Esophagus mucosa (tissue), 1 donor: ENCODE data around the gene MEAK7. TPM values are rescaled to one million over a fixed set of nuclear protein-coding genes. Genes with fewer than 3 reads are reported as not detected.

Experiments
- ATAC-seq: fragments of 200-7000 bp; cut with Tn5 transposase; one replicate; pipeline ENCODE4 v1.9.1; 2020
- total RNA-seq: library from RNA; stranded (reverse); gene quantifications from one replicate; pipeline ENCODE4 v1.2.4, GENCODE V29; 2023
- donor health status: DM: yes; HTN: yes; CAD: no.

The MEAK7 gene
- total RNA-seq, 1 donor from 2014 or later = 58.3 TPM

DNA sequence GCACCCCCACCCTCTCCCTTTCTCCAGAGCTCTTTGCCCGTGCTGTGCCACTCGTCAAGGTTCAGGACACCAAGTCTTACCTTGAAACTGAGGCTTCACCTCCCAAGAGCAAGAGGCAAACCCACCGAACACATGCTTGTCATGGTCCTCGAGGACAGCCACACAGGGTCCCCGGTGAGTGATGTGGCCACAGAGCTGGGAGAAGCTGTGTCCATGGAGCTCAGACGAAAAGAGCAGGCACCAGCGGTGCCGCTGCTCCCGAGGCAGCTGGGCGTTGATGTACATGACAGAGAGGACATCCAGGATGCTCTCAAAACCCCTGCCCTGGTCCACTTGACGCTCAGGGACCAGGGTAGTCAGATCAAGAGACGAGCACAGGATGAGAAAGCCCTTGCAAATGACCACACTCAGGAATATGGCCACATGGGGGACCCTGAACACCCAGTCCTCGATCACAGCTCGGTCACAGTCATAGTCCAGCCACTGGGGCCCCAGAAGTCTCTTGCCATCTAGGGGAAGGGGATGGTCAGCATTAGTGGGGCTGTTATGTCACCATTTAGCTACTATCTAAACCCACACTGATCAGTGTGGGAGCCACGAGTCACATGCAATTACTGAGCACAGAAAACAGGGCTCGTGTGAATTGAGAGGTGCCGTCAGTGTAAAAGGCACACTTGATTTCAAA, 17.8 kb downstream of the MEAK7 start:
- ATAC-seq = no peak

- no peak for ATAC-seq
Measured at GRCh38 chr16:84486126-84486525, 18.3 kb downstream of the MEAK7 start.

- no peak for ATAC-seq
Measured at GRCh38 chr16:84485255-84486010, 19.0 kb downstream of the MEAK7 start.

GRCh38 chr16:84484579-84485254, 19.7 kb downstream of the MEAK7 start:
- no peak for ATAC-seq

DNA sequence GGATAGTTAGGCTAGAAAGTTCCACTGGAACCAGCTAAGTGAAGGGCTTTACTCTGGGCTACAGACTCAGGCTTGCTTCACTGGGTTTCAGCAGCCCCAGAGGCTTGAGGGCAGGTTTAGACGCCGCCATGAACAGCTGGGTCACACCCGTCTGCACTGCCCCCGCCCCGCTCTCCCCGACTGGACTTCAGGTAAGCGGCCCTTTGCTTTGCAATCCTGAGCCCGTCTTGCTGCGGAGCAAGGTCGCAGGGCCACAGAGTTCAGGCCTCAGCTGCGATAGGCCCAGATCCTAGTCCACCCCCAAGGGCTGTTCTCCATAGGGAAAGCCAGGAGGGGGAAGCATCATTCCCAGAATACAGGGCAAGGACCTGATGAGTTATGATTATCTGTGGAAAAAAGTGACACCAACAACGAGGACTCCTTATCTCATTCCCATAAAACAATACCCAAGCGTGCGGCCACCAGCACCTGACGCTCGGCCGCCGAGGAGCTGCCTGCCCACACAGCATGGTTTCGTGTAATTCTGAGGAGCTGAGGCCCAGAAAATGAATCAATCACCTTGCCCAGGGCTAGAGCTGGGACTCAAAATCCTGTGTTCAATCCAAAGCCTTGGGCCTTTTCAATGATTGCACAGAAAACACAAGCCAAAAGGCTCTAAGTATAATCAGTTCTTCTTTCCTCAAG, 20.4 kb downstream of the MEAK7 start:
- ATAC-seq = no peak

- no peak for ATAC-seq
Measured at GRCh38 chr16:84482951-84483881, 21.2 kb downstream of the MEAK7 start.

GRCh38 chr16:84482001-84482891, 22.2 kb downstream of the MEAK7 start:
- no peak for ATAC-seq

DNA sequence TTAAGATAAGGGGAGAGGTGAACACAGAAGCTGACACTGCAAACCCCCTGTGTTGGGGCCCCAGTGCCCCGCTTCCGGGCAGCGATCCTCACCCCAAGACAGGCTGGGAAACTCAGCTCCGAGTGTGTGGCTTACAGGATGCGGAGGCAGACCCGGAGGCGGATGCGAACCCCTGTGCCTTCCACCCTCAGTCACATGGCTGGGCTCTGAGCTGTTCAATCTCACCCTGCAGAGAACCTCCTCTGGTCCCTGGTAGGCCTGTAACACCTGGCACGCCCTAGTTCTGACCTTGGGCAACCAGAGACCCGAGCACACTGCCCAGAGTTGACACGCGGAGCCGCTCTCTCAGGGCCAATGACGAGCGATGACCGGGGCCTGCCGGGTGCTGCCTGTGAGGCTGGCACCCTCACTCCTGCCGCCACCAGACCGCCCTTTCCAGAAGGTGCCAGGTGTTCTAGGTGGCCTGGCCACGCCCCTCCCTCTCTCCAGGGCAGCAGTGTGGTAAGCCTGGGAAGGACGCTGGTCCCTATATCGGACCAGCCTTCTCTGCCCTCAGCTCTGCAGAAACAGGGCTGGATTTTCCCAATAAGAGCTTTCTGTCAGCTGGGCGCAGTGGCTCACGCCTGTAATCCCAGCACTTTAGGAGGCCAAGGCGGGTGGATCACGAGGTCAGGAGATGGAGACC, 23.3 kb downstream of the MEAK7 start:
- ATAC-seq = no peak

- no peak for ATAC-seq
Measured at GRCh38 chr16:84479716-84480450, 24.6 kb downstream of the MEAK7 start.

GRCh38 chr16:84478172-84478947, 26.1 kb downstream of the MEAK7 start:
- ATAC-seq = peak; percentile 52

GRCh38 chr16:84477661-84478060, 26.8 kb downstream of the MEAK7 start:
- no peak for ATAC-seq

GRCh38 chr16:84476401-84476800, 28.1 kb downstream of the MEAK7 start:
- ATAC-seq = no peak

DNA sequence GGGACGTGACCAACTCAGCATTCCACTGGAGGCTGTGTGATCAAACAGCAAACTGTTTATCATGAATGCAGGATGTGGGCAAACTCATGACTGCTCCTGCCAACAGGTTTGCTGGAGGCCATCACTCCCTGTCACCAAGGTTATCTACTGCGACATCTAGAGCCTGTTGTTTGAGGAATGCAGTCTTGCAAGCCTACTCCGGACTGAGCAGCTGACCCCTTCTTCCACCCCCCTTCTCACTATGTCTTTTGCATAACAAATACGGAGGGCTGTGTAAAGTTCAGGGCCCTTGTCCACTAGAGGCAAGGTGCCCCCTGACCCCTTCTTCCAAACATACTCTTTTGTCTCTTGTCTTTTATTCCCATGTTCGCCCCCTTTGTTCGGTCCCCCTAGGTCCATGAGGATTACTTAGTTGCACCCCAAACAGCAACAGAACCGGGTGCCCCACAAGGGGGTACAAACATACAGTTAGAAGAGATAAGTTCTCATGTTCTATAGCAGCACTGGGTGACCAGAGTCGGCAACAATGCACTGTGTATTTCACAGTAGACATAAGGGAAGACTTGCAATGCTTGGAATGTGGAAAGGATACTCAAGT, 28.7 kb downstream of the MEAK7 start:
- no peak for ATAC-seq

- ATAC-seq = no peak
Measured at GRCh38 chr16:84471966-84472365, 32.5 kb downstream of the MEAK7 start.

DNA sequence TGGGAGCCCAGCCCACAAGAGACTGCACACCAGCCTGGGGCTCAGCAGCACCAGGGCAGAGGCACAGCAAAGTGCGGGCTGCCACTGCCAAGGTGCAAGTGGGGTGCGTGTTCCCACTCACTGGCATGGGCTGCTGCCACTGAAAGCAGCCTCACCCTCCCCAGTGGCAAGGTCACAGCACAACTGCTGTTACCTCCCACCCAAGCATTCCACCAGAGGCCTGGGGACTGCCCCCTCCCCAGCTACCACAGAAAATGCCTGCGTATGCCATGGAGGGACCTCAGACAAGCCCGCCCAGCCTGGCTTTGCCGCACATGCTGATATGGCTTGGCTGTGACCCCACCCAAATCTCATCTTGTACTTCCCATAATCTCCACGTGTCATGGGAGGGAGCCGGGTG, 33.1 kb downstream of the MEAK7 start:
- ATAC-seq = no peak

GRCh38 chr16:84467709-84468108, 36.8 kb downstream of the MEAK7 start:
- ATAC-seq = no peak

GRCh38 chr16:84467256-84467655, 37.2 kb downstream of the MEAK7 start:
- peak; percentile 52 for ATAC-seq

- ATAC-seq = no peak
Measured at GRCh38 chr16:84466692-84467091, 37.8 kb downstream of the MEAK7 start.
